K562 treated with DMSO at 1 percent for 48 hours (cell line): Measurements from ENCODE around the gene COQ9. TPM values are rescaled to one million over a fixed set of nuclear protein-coding genes. Genes with fewer than 3 reads are reported as not detected.

Experiments
- total RNA-seq: library from RNA; unstranded; fragments of 300-600 nt; gene quantifications from 2 replicates; pipeline ENCODE4 v1.2.3, GENCODE V29; 2022; ENCODE audit warnings: low replicate concordance; ENCODE audit errors: extremely low read depth

Gene COQ9
- total RNA-seq, result not detected in 2 replicates

GRCh38 chr16:57447186-57447962, at the start of gene COQ9, which contains the start of gene CIAPIN1:
TSS of gene COQ9 (plus strand) at chr16:57447479. CDS start at chr16:57447506, 27 bp downstream.
TSS of gene CIAPIN1 (minus strand) at chr16:57447385. CDS start at chr16:57440928, 6,457 bp downstream.

GRCh38 chr16:57403965-57404817, 43.1 kb upstream of the COQ9 start, which contains the start of gene CCL17:
TSS of gene CCL17 (plus strand) at chr16:57404767. CDS start at chr16:57413933, 9,166 bp downstream.

GRCh38 chr16:57462209-57462977, 15.1 kb downstream of the COQ9 start, which contains the start of gene POLR2C:
TSS of gene POLR2C (plus strand) at chr16:57462679. CDS start at chr16:57462725, 46 bp downstream.

GRCh38 chr16:57485916-57486857, 38.9 kb downstream of the COQ9 start, which contains the start of gene DOK4:
TSS of gene DOK4 (minus strand) at chr16:57486493. CDS start at chr16:57479507, 6,986 bp downstream.

Other genes starting within 250 kb of the COQ9 start
- gene ARL2BP, start 202.2 kb upstream of the COQ9 start, total RNA-seq, result not detected in 2 replicates
- gene PLLP, start 162.8 kb upstream of the COQ9 start, total RNA-seq, result not detected in 2 replicates
- not detected in 2 replicates for gene CCL22, start 88.7 kb upstream of the COQ9 start, total RNA-seq
- gene CX3CL1, start 75.0 kb upstream of the COQ9 start, total RNA-seq, result not detected in 2 replicates
- not detected in 2 replicates for gene CCL17, start 42.7 kb upstream of the COQ9 start, total RNA-seq
- not detected in 2 replicates for gene CIAPIN1, start 94 bp upstream of the COQ9 start, total RNA-seq
- gene POLR2C, start 15.2 kb downstream of the COQ9 start, total RNA-seq, result not detected in 2 replicates
- gene DOK4, start 39.0 kb downstream of the COQ9 start, total RNA-seq, result not detected in 2 replicates
- gene CCDC102A, start 89.1 kb downstream of the COQ9 start, total RNA-seq, result not detected in 2 replicates
- gene ADGRG5, start 95.2 kb downstream of the COQ9 start, total RNA-seq, result not detected in 2 replicates
- not detected in 2 replicates for gene ADGRG1, start 181.2 kb downstream of the COQ9 start, total RNA-seq
- not detected in 2 replicates for gene ADGRG3, start 220.8 kb downstream of the COQ9 start, total RNA-seq
- not detected in 2 replicates for gene DRC7, start 247.3 kb downstream of the COQ9 start, total RNA-seq